ENCODE results near the gene GFER.

- TF ChIP-seq CTCF (IDR thresholded peaks at IDR 0.05): no peak
- no peak for TF ChIP-seq POLR2A (IDR thresholded peaks at IDR 0.05)
Measured at GRCh38 chr16:1945559-1946391, 38.2 kb upstream of the GFER start.
